ENCODE data around the gene ELMOD2. TPM values are rescaled to one million over a fixed set of nuclear protein-coding genes. Genes with fewer than 3 reads are reported as not detected.

Gene ELMOD2
- total RNA-seq, 2 experiments from 2014 or later = 12.7 to 15.1 TPM

- Mint-ChIP-seq H3K9me3 (ENCODE audit: low read depth) (no peaks in the 10 kb centered on the region), H3K27ac (no peak overlapping the region), H3K27me3 (peaks cover 22% of the 10 kb centered on the region), H3K4me1 (no peaks in the 10 kb centered on the region), H3K36me3 (no peaks in the 10 kb centered on the region), H3K4me3 (no peak overlapping the region)
- DNase-seq = no peak
- no peak for ATAC-seq
- CTCF ChIA-PET = interaction anchor here (1.9 kb wide), 1 partner anchor 244 kb away, joined by 6 read pairs; no protein-coding TSS in a partner anchor
Measured at GRCh38 chr4:140603286-140603685, 79.3 kb downstream of the ELMOD2 start.

Other genes starting within 250 kb of the ELMOD2 start
- gene SCOC, start 150.5 kb upstream of the ELMOD2 start, total RNA-seq = 10 to 100 TPM; 22.3 to 26.6 TPM
- under 1 TPM in 1 of 2 experiments, not detected in 1; 0.15 TPM for gene CLGN, start 96.5 kb upstream of the ELMOD2 start, total RNA-seq
- gene MGAT4D, start 25.9 kb upstream of the ELMOD2 start, total RNA-seq = not detected
- gene UCP1, start 44.8 kb downstream of the ELMOD2 start, total RNA-seq = not detected
- gene TBC1D9, start 232.2 kb downstream of the ELMOD2 start, total RNA-seq = under 1 TPM in 1 of 2 experiments, not detected in 1; 0.14 TPM

Measured in activated CD8-positive, alpha-beta memory T cell treated with anti-CD3 and anti-CD28 coated beads, Interleukin-2, amount 10 ng/mL, durations not matched to agents 7 days and 5 days (primary cell).